CD1c-positive myeloid dendritic cell (primary cell): Measurements from ENCODE around the gene PRSS36.
A peak's percentile ranks its signal among the peaks of the same experiment; 100 is the strongest.
"Not testable (repeated sequence)": the region's sequence is repeated elsewhere in the genome, so short reads cannot be mapped to it uniquely, and the experiment has no call there.

Source experiments
- DNase-seq: peaks from one replicate; pipeline ENCODE4 v3.0.0-alpha.2; 2016; ENCODE audit errors: extremely low spot score

The PRSS36 gene

DNA sequence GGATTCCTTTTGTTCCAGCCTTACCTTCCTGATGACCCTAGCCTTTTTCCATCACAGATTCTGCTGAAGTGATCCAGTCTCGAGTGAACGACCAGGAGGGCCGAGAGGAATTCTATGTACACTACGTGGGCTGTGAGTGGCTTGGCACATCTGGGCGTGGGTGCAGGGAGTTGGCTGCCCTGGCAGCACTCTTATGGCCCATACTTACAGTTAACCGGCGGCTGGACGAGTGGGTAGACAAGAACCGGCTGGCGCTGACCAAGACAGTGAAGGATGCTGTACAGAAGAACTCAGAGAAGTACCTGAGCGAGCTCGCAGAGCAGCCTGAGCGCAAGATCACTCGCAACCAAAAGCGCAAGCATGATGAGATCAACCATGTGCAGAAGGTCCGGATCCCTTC lies 29.7 kb downstream of the PRSS36 start:
- no peak for DNase-seq

GRCh38 chr16:31118223-31119155 lies 31.4 kb downstream of the PRSS36 start:
- DNase-seq: peak; percentile 89

DNA sequence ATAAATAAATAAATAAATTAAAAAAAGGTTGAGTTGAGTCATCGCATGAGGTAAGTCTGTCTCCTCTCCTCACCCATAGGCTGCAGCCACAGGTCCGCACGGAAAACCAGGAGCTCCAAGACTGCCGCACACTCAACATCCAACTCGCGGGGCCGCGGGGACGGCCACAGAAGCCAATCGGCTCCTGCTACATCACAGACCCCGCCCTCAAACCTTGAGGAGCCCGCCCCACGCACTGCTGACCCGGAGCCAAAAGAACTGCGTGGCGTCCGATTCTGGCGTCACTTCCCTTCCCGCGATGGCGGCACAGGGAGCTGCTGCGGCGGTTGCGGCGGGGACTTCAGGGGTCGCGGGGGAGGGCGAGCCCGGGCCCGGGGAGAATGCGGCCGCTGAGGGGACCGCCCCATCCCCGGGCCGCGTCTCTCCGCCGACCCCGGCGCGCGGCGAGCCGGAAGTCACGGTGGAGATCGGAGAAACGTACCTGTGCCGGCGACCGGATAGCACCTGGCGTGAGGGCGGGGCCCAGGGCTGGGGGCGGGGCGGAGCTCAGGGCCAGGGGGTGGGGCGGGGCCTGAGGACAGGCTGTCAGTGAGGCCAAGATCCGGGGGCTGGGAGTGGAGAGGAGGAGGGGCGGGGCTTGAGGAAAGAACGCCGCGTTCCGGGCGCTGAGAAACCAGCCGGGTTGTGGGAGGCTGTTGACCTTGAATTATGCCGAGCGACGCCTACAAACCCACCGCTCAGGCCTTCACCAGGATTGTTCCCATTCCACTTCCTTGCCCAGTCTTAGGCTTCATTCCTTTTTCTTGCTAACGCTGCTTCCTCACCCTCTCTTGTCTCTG lies 32.3 kb downstream of the PRSS36 start, which contains the start of gene KAT8:
Gene KAT8 (plus strand): TSS at position 281 of the 839 bp plus-strand sequence. CDS start 18 bp downstream, at position 299.
- DNase-seq: peak; percentile 100

DNA sequence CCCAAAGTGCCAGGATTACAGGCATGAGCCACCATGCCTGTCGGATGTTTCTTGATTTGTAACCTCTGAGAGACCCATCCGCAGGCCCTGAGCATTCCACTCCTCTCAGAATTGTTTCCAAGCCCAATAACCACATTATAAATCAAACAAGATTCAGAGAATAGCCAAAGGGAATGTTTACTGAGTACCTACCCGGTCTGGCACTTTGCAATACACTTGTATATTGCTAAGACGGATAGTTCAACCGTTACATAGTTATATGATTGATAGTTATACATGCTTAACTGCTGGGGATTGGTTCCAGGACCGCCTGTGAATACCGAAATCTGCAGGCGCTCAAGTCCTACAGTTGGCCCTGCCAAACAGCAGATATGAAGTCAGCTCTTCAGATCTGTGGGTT lies 35.4 kb downstream of the PRSS36 start:
- no peak for DNase-seq

GRCh38 chr16:31113121-31114120 lies 36.4 kb downstream of the PRSS36 start:
- DNase-seq: peak; percentile 91

DNA sequence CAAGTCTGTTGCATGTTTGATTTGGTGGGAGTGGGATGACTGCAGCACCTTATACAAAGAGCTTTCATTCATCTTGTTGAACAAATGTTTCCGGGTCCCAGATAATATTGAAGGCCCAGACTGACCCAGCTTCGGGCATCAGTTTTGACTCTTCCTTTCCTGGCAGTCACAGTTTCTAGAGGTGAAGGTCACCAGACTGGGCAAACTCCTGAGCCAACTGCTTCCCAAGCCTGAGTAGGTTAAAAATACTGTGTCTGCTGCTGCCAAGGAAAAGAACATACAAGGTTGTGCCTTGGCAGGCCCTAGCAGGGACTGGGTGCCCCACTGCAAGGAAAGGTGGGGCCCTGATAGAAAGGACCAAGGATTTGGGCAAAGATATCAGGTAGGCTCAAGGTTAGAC lies 37.2 kb downstream of the PRSS36 start:
- DNase-seq: no peak

- DNase-seq: no peak
Measured at GRCh38 chr16:31111881-31112466, 37.9 kb downstream of the PRSS36 start.

DNA sequence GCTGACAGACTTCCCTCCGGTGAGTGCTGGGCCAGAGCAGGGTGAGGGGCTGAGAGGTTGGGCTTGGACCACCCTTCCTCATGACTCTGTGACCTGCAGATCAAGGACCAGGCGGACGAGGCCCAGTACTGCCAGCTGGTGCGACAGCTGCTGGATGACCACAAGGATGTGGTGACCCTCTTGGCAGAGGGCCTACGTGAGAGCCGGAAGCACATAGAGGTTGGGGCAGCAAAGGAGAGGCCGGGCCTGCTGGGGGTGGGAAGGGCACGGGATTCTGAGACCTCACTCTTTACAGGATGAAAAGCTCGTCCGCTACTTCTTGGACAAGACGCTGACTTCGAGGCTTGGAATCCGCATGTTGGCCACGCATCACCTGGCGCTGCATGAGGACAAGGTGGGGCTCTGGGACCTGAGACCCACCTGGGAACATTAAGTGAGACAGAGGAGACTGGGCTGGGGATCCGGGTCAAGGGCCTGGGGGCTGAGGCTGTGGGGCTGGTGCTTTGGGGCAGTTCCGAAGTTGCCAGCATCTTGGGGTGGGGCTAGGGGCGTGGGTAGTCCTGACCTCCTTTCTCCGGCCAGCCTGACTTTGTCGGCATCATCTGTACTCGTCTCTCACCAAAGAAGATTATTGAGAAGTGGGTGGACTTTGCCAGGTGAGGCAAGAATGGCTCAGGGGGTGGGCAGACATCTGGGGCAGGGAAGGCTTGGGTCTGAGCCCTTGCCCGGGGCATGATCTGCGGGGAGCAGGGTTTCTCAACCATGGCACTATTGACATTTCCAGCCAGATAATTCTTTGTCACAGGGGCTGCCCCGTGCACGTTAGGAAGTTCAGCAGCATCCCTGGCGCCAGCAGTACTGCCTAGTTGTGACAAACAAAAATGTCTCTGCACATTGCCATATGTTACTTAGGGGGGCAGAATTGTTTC lies 39.5 kb downstream of the PRSS36 start:
- no peak for DNase-seq

DNA sequence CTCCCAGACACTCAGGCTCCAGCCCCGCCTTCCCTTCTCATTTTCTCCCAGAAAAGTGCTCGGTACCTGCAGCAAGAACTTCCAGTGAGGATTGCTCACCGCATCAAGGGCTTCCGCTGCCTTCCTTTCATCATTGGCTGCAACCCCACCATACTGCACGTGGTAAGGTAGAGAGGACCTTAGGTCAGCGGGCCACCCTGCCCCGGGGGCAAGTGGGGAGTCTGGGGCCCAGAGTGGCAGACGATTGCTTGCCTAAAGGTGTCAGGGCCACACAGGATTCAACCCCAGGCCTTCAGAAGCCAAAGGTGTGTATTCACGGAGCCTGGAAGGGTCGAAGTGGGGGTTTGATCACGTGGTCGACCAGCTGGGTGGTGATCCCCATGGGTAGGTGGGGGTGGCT lies 40.2 kb downstream of the PRSS36 start:
- DNase-seq: no peak

DNA sequence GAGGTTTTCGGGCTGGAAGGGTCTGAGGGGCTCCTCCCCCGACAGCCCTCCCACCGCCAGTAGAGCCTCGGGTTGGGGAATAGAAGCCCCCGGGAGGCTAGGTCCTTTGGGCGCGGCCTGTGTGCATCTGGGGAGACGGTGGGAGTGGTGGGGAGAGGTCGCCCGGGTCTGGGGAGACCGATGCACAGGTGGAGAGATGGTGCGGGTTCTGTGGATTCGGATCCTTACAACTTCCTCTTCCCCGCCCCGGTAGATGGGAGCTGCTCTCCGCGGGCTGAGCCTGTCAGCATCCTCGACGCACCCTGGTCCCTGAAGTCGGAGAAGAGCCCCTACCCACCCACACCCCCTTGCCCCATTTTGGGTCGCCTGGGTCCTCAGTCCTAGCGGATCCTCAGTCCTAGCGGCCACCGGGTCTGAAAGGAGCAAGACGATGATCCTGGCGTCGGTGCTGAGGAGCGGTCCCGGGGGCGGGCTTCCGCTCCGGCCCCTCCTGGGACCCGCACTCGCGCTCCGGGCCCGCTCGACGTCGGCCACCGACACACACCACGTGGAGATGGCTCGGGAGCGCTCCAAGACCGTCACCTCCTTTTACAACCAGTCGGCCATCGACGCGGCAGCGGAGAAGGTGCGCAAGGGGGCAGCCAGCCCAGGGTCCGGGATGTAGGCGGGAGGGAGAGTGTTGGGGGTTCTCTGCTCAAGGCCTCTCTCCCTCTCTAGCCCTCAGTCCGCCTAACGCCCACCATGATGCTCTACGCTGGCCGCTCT lies 40.9 kb downstream of the PRSS36 start:
- no peak for DNase-seq

- DNase-seq: peak; percentile 86
Measured at GRCh38 chr16:31108035-31108793, 41.7 kb downstream of the PRSS36 start, which contains the start of gene BCKDK. BCKDK (plus strand) TSS chr16:31108386; CDS start chr16:31109224, 838 bp downstream.

DNA sequence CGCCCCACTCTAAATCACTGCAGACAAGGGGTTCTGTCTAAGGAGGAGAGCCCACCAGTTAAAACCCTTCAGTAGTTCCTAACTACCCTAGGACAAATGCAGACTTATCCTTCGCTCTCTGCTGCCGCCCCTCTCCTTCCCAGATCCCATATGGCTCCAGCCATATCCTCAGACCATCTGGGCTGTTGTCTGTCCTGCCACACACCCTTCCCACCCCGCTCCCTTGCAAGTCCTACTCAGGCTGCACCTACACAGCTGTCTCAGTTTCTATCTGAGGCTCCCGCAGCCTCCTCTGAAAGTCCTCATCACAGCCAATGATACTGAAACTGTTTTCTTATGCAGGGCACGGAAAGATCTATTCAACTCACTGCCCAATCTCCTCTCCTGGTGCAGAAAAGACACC lies 42.4 kb downstream of the PRSS36 start:
- no peak for DNase-seq

- DNase-seq: no peak
Measured at GRCh38 chr16:31106509-31107464, 43.1 kb downstream of the PRSS36 start.

DNA sequence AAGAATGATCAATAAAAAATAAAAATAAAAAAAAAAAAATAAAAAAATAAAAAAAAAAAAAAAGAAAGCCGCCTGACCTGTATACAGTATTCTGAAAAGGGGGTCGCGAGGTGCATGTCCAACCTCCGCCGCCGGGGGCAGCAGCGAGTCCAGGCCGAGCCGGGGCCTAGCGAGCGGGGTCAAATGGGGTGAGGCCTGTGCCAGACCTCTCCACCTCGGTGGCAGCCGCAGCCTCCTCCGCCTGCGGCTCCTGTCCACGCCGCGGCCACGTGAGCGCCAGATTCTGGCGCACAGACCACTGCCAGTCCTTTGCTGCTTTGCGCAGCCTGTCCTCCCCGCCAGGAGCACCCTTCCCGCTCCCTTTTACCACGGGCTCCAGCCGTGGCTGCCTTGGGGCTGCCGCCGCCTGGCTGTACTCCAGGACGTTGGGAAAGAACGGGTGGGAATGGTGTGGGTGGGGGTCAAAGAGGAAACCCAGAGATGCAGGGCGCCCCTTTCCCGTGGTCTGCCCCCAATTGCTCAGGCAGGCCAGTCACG lies 44.1 kb downstream of the PRSS36 start:
- peak; percentile 83 for DNase-seq

- DNase-seq: not testable (repeated sequence)
Measured at GRCh38 chr16:31100876-31101641, 48.8 kb downstream of the PRSS36 start.
